Central memory CD8-positive, alpha-beta T cell (primary cell): ENCODE data around the gene ACLY.
"Not testable (repeated sequence)": the region's sequence is repeated elsewhere in the genome, so short reads cannot be mapped to it uniquely, and the experiment has no call there.

Source experiments
- ATAC-seq: fragments of 150-1000 bp; cut with Tn5 transposase; replicated peaks from 2 replicates; pipeline ENCODE4 v1.10.0; 2022; ENCODE audit warnings: mild to moderate bottlenecking, moderate FRiP score, moderate number of reproducible peaks; ENCODE audit not compliant: poor library complexity, severe bottlenecking; ENCODE audit errors: extremely low read depth
- DNase-seq, 2 donors: peaks; one replicate each; pipeline ENCODE4 v3.0.0; 2021; ENCODE audit warnings: low spot score in 2 of 2
- H3K27ac Mint-ChIP-seq: one replicate; pipeline ENCODE4 v1.8.0; 2022; ENCODE audit warnings: low read depth, mild to moderate bottlenecking, moderate library complexity, mixed read lengths
- H3K27me3 Mint-ChIP-seq: one replicate; pipeline ENCODE4 v1.8.0; 2022; ENCODE audit warnings: mixed read lengths
- H3K36me3 Mint-ChIP-seq: one replicate; pipeline ENCODE4 v1.8.0; 2022; ENCODE audit warnings: mild to moderate bottlenecking, moderate library complexity, mixed read lengths; ENCODE audit not compliant: insufficient read depth
- H3K4me1 Mint-ChIP-seq: one replicate; pipeline ENCODE4 v1.8.0; 2022; ENCODE audit warnings: mixed read lengths
- H3K4me3 Mint-ChIP-seq: one replicate; pipeline ENCODE4 v1.8.0; 2022; ENCODE audit warnings: mild to moderate bottlenecking, moderate library complexity, mixed read lengths
- H3K9me3 Mint-ChIP-seq: one replicate; pipeline ENCODE4 v1.8.0; 2022; ENCODE audit warnings: mixed read lengths

Gene ACLY

GRCh38 chr17:41901646-41902045, 17.1 kb downstream of the ACLY start:
- H3K4me3 Mint-ChIP-seq = no peak overlapping the region
- DNase-seq (no peak), ATAC-seq (no peak)
- no peaks in the 10 kb centered on the region for H3K9me3 Mint-ChIP-seq
- H3K27ac Mint-ChIP-seq = no peak overlapping the region
- no peaks in the 10 kb centered on the region for H3K27me3 Mint-ChIP-seq
- H3K36me3 Mint-ChIP-seq = peaks cover 65% of the 10 kb centered on the region
- H3K4me1 Mint-ChIP-seq = peaks cover 6% of the 10 kb centered on the region

- Mint-ChIP-seq H3K36me3 (peaks cover 71% of the 10 kb centered on the region), H3K4me1 (peaks cover 13% of the 10 kb centered on the region), H3K27me3 (no peaks in the 10 kb centered on the region), H3K9me3 (no peaks in the 10 kb centered on the region), H3K4me3 (no peak overlapping the region), H3K27ac (peak overlapping the region; percentile 65)
- ATAC-seq = no peak
- no peak for DNase-seq
Observed at GRCh38 chr17:41896726-41897125, 22.0 kb downstream of the ACLY start.

GRCh38 chr17:41895617-41896016, 23.1 kb downstream of the ACLY start:
- no peak for DNase-seq
- Mint-ChIP-seq H3K4me1 (peaks cover 13% of the 10 kb centered on the region), H3K4me3 (no peak overlapping the region)

GRCh38 chr17:41894791-41895331, 23.9 kb downstream of the ACLY start:
- H3K27me3 Mint-ChIP-seq = no peaks in the 10 kb centered on the region
- no peaks in the 10 kb centered on the region for H3K9me3 Mint-ChIP-seq
- ATAC-seq (no peak), DNase-seq (no peak)
- H3K4me3 Mint-ChIP-seq = no peak overlapping the region
- peaks cover 13% of the 10 kb centered on the region for H3K4me1 Mint-ChIP-seq
- peaks cover 65% of the 10 kb centered on the region for H3K36me3 Mint-ChIP-seq
- no peak overlapping the region for H3K27ac Mint-ChIP-seq

More at GRCh38 chr17:41895617-41896016, 23.1 kb downstream of the ACLY start:
- no peak for ATAC-seq
- Mint-ChIP-seq H3K9me3 (no peaks in the 10 kb centered on the region), H3K27me3 (no peaks in the 10 kb centered on the region), H3K27ac (peak overlapping the region; percentile 65), H3K36me3 (peaks cover 68% of the 10 kb centered on the region)

- ATAC-seq (no peak), DNase-seq (no peak)
- no peaks in the 10 kb centered on the region for H3K27me3 Mint-ChIP-seq
- H3K27ac Mint-ChIP-seq = no peak overlapping the region
- no peaks in the 10 kb centered on the region for H3K9me3 Mint-ChIP-seq
- H3K36me3 Mint-ChIP-seq = peaks cover 64% of the 10 kb centered on the region
- H3K4me1 Mint-ChIP-seq = peaks cover 13% of the 10 kb centered on the region
- no peak overlapping the region for H3K4me3 Mint-ChIP-seq
Observed at GRCh38 chr17:41893384-41893783, 25.4 kb downstream of the ACLY start.

- Mint-ChIP-seq H3K4me3 (no peak overlapping the region), H3K27ac (no peak overlapping the region), H3K36me3 (peaks cover 64% of the 10 kb centered on the region), H3K9me3 (no peaks in the 10 kb centered on the region), H3K4me1 (peaks cover 11% of the 10 kb centered on the region), H3K27me3 (no peaks in the 10 kb centered on the region)
- ATAC-seq = no peak
- no peak for DNase-seq
Observed at GRCh38 chr17:41892021-41892376, 26.8 kb downstream of the ACLY start.

GRCh38 chr17:41891135-41892020, 27.4 kb downstream of the ACLY start:
- Mint-ChIP-seq H3K4me3 (no peak overlapping the region), H3K9me3 (no peaks in the 10 kb centered on the region), H3K4me1 (peaks cover 5% of the 10 kb centered on the region), H3K27ac (no peak overlapping the region), H3K27me3 (no peaks in the 10 kb centered on the region), H3K36me3 (peaks cover 63% of the 10 kb centered on the region)
- ATAC-seq (no peak), DNase-seq (no peak)

GRCh38 chr17:41888332-41888965, 30.3 kb downstream of the ACLY start:
- no peak overlapping the region for H3K27ac Mint-ChIP-seq
- H3K4me3 Mint-ChIP-seq = no peak overlapping the region
- H3K9me3 Mint-ChIP-seq = no peaks in the 10 kb centered on the region
- H3K36me3 Mint-ChIP-seq = peaks cover 73% of the 10 kb centered on the region
- H3K4me1 Mint-ChIP-seq = no peaks in the 10 kb centered on the region
- no peaks in the 10 kb centered on the region for H3K27me3 Mint-ChIP-seq
- no peak for ATAC-seq
- DNase-seq = no peak

GRCh38 chr17:41885733-41886132, 33.0 kb downstream of the ACLY start:
- Mint-ChIP-seq H3K9me3 (no peaks in the 10 kb centered on the region), H3K4me1 (no peaks in the 10 kb centered on the region), H3K4me3 (no peak overlapping the region), H3K27me3 (no peaks in the 10 kb centered on the region), H3K36me3 (peaks cover 80% of the 10 kb centered on the region), H3K27ac (no peak overlapping the region)
- DNase-seq (no peak), ATAC-seq (no peak)

- peaks cover 77% of the 10 kb centered on the region for H3K36me3 Mint-ChIP-seq
- DNase-seq = no peak
Observed at GRCh38 chr17:41882756-41883155, 36.0 kb downstream of the ACLY start.

GRCh38 chr17:41880130-41880529, 38.6 kb downstream of the ACLY start:
- H3K27me3 Mint-ChIP-seq = no peaks in the 10 kb centered on the region
- H3K9me3 Mint-ChIP-seq = no peaks in the 10 kb centered on the region
- H3K4me1 Mint-ChIP-seq = no peaks in the 10 kb centered on the region
- no peak overlapping the region for H3K27ac Mint-ChIP-seq
- DNase-seq (no peak), ATAC-seq (no peak)
- H3K36me3 Mint-ChIP-seq = peaks cover 71% of the 10 kb centered on the region
- H3K4me3 Mint-ChIP-seq = no peak overlapping the region

More at GRCh38 chr17:41882756-41883155, 36.0 kb downstream of the ACLY start:
- ATAC-seq = no peak
- H3K27me3 Mint-ChIP-seq = no peaks in the 10 kb centered on the region
- no peak overlapping the region for H3K4me3 Mint-ChIP-seq
- no peaks in the 10 kb centered on the region for H3K4me1 Mint-ChIP-seq
- no peaks in the 10 kb centered on the region for H3K9me3 Mint-ChIP-seq
- H3K27ac Mint-ChIP-seq = no peak overlapping the region

- DNase-seq, H3K27me3 Mint-ChIP-seq, H3K9me3 Mint-ChIP-seq, H3K27ac Mint-ChIP-seq, H3K4me1 Mint-ChIP-seq, ATAC-seq, H3K4me3 Mint-ChIP-seq: not testable (repeated sequence)
- peaks cover 40% of the 10 kb centered on the region for H3K36me3 Mint-ChIP-seq
Observed at GRCh38 chr17:41874293-41874670, 44.5 kb downstream of the ACLY start.
